Measurements from ENCODE around the gene PDCD7. TPM values are rescaled to one million over a fixed set of nuclear protein-coding genes. Genes with fewer than 3 reads are reported as not detected.

The PDCD7 gene
- total RNA-seq, 1 experiment from 2014 or later = 19.7 TPM

- Histone ChIP-seq H3K9me3 (ENCODE audit: control insufficient read depth, insufficient read depth, low read depth, low read length) (no peaks in the 10 kb centered on the region), H3K27me3 (ENCODE audit: control insufficient read depth, insufficient read depth, low read length) (no peaks in the 10 kb centered on the region; the same call in 1 of the 2 replicates), H3K4me1 (ENCODE audit: control insufficient read depth, insufficient read depth, low read length) (peaks cover 10% of the 10 kb centered on the region), H3K36me3 (ENCODE audit: control insufficient read depth, insufficient read depth, low read length) (no peaks in the 10 kb centered on the region), H3K4me3 (ENCODE audit: low read depth in 2 of 2, low read length in 2 of 2) (no peak overlapping the region), H3K27ac (ENCODE audit: low read length) (no peak overlapping the region)
- no peak for DNase-seq (ENCODE audit: low read depth, low spot score)
- in situ Hi-C loops (cut with HindIII; ENCODE audit: low pct_unique_long_range_greater_than_20kb, low sequenced_read_pairs) = no loop called here
- intact Hi-C loops (cut with micrococcal nuclease; ENCODE audit: unreplicated experiment) = no loop called here
- ChIA-PET CTCF (interaction anchor here (0.9 to 1.1 kb wide), 2 partner anchors 49 kb away, joined by 4 to 5 read pairs; no protein-coding TSS in a partner anchor), POLR2A (interaction anchor here (0.6 kb wide), 1 partner anchor 72 kb away, joined by 7 read pairs; no protein-coding TSS in a partner anchor)
- TF ChIP-seq REST (IDR thresholded peaks at IDR 0.05; ENCODE audit: insufficient read depth in 1 of 2, low read depth in 2 of 2, low read length in 1 of 2) (no peak), SIN3A (IDR thresholded peaks at IDR 0.05; ENCODE audit: borderline replicate concordance, insufficient read depth, low read depth, low read length) (no peak), TCF7L2 (IDR thresholded peaks at IDR 0.05; ENCODE audit: low read depth, low read length) (no peak)
- ATAC-seq = no peak
- BruUV-seq (replicated peaks) = no TSS peak
These were observed 50.3 kb downstream of the PDCD7 start for GRCh38 chr15:65083262-65083701.

GRCh38 chr15:65082303-65082953 lies 51.2 kb downstream of the PDCD7 start:
- in situ Hi-C loops (cut with HindIII; ENCODE audit: low pct_unique_long_range_greater_than_20kb, low sequenced_read_pairs) (no loop called here), intact Hi-C loops (cut with micrococcal nuclease; ENCODE audit: unreplicated experiment) (no loop called here)
- ChIA-PET POLR2A (interaction anchor here (0.6 kb wide), 1 partner anchor 71 kb away, joined by 7 read pairs; no protein-coding TSS in a partner anchor), CTCF (interaction anchor here (0.6 to 0.9 kb wide), 2 partner anchors 32 to 48 kb away, joined by 4 to 5 read pairs; no protein-coding TSS in a partner anchor)
- DNase-seq (ENCODE audit: low read depth, low spot score) (no peak), ATAC-seq (no peak)
- no TSS peak for BruUV-seq (replicated peaks)
- Histone ChIP-seq H3K9me3 (ENCODE audit: control insufficient read depth, insufficient read depth, low read depth, low read length) (no peaks in the 10 kb centered on the region), H3K4me3 (ENCODE audit: low read depth in 2 of 2, low read length in 2 of 2) (no peak overlapping the region), H3K36me3 (ENCODE audit: control insufficient read depth, insufficient read depth, low read length) (no peaks in the 10 kb centered on the region), H3K27me3 (ENCODE audit: control insufficient read depth, insufficient read depth, low read length) (no peaks in the 10 kb centered on the region; the same call in 1 of the 2 replicates), H3K4me1 (ENCODE audit: control insufficient read depth, insufficient read depth, low read length) (peaks cover 5% of the 10 kb centered on the region; the same call in 1 of the 2 replicates), H3K27ac (ENCODE audit: low read length) (no peak overlapping the region)
- TF ChIP-seq TCF7L2 (IDR thresholded peaks at IDR 0.05; ENCODE audit: low read depth, low read length) = no peak
- TF ChIP-seq CTCF (IDR thresholded peaks at IDR 0.05) = no peak
- no peak for TF ChIP-seq POLR2AphosphoS5 (IDR thresholded peaks at IDR 0.05; ENCODE audit: low read depth, low read length)
- TF ChIP-seq REST (IDR thresholded peaks at IDR 0.05; ENCODE audit: insufficient read depth in 1 of 2, low read depth in 2 of 2, low read length in 1 of 2) = no peak
- TF ChIP-seq SIN3A (IDR thresholded peaks at IDR 0.05; ENCODE audit: borderline replicate concordance, insufficient read depth, low read depth, low read length) = no peak

All from Panc1 (cell line).